Ovary (tissue), 3 donors: Measurements from ENCODE around the gene TANC1.

ENCODE experiments used
- CTCF ChIP-seq, 3 donors: fragments of 450-650 bp in 2 of 3; fragments of 200-600 bp in 1 of 3; IDR thresholded peaks; one replicate each; pipeline versions ENCODE4 v1.5.1 to v1.8.0; 2016 to 2022; ENCODE audit warnings: antibody characterized with exemption in 3 of 3, mild to moderate bottlenecking in 1 of 3
- EP300 ChIP-seq: sonication (generic); formaldehyde crosslinking; IDR thresholded peaks from one replicate; pipeline ENCODE4 v1.6.1; 2017; ENCODE audit warnings: antibody characterized with exemption
- POLR2A ChIP-seq: fragments of 450-650 bp; IDR thresholded peaks from one replicate; pipeline ENCODE4 v1.6.1; 2017; ENCODE audit warnings: antibody characterized with exemption, mild to moderate bottlenecking, moderate library complexity
- donor health status: DM: no; HTN: no; CAD: no.

- TF ChIP-seq CTCF (IDR thresholded peaks at IDR 0.05): no peak
- no peak for TF ChIP-seq POLR2A
- no peak for TF ChIP-seq EP300
These were observed 46.7 kb downstream of the TANC1 start for GRCh38 chr2:159015174-159015573.
